ENCODE results near the gene B4GALNT4.

Gene B4GALNT4

GRCh38 chr11:373716-374551 is 4.6 kb downstream of the B4GALNT4 start:
- Histone ChIP-seq H3K9ac (ENCODE audit: low read depth, low read length) (no peak overlapping the region), H3K36me3 (ENCODE audit: insufficient read depth, low read depth, low read length) (peaks cover 39% of the 10 kb centered on the region), H3K27ac (ENCODE audit: low read length) (no peak overlapping the region)

DNA sequence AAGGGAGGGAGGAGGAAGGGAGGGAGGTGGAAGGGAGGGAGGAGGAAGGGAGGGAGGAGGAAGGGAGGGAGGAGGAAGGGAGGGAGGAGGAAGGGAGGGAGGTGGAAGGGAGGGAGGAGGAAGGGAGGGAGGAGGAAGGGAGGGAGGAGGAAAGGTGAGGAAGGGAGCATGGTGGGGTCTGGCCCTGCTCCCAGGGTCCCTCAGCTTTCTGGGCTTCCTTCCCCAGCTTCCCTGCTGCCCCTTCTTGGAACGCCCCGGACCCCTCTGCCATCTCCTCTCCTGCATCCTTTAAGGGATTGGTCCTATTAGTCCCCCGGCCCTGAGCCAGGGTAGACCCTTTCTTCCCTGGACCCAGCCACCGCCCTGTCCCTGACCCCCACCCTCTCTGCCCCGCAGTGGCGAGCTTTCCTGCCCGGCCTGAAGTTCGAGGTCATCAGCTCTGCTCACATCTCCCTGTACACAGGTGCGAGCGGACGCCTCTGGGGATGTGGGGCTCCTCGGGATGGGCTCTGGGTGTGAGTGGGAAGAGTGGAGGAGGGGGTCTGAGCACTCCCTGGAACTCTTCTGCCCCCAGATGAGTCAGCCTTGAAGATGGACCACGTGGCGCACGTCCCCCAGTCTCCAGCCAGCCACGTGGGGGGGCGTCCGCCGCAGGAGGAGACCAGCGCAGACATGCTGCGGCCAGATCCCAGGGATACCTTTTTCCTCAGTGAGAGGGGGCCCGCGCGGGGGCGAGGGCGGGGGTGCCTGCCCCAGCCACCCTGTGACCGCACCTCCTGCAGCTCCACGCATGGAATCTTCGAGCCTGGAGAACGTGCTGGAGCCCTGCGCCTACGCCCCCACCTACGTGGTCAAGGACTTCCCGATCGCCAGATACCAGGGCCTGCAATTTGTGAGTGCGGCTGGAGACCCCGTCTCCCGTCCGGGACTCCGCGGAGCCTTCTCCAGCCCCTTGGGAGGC is 6.0 kb downstream of the B4GALNT4 start:
- H3K4me1 ChIP-seq (ENCODE audit: insufficient read depth, low read length) = 0 out of 2 replicates have a peak, but pooled peaks cover 2% of the 10 kb centered on the region
- no peak overlapping the region for H3K4me3 ChIP-seq (ENCODE audit: low read length)
- no peak overlapping the region for H3K9ac ChIP-seq (ENCODE audit: low read depth, low read length)
- H3K27ac ChIP-seq (ENCODE audit: low read length) = no peak overlapping the region
- H3K36me3 ChIP-seq (ENCODE audit: insufficient read depth, low read depth, low read length) = peaks cover 43% of the 10 kb centered on the region
- H3K9me3 ChIP-seq (ENCODE audit: insufficient read depth, low read depth, low read length) = no peaks in the 10 kb centered on the region
- no peaks in the 10 kb centered on the region for H3K27me3 ChIP-seq (ENCODE audit: insufficient read depth, low read length)

More at GRCh38 chr11:373716-374551, 4.6 kb downstream of the B4GALNT4 start:
- no peaks in the 10 kb centered on the region for H3K27me3 ChIP-seq (ENCODE audit: insufficient read depth, low read length)
- H3K4me1 ChIP-seq (ENCODE audit: insufficient read depth, low read length) = 0 out of 2 replicates have a peak, but pooled peaks cover 4% of the 10 kb centered on the region
- no peak overlapping the region for H3K4me3 ChIP-seq (ENCODE audit: low read length)
- no peaks in the 10 kb centered on the region for H3K9me3 ChIP-seq (ENCODE audit: insufficient read depth, low read depth, low read length)

GRCh38 chr11:376531-377173 is 7.4 kb downstream of the B4GALNT4 start:
- no peak overlapping the region for H3K9ac ChIP-seq (ENCODE audit: low read depth, low read length)
- no peaks in the 10 kb centered on the region for H3K9me3 ChIP-seq (ENCODE audit: insufficient read depth, low read depth, low read length)
- H3K4me1 ChIP-seq (ENCODE audit: insufficient read depth, low read length) = no peaks in the 10 kb centered on the region
- H3K36me3 ChIP-seq (ENCODE audit: insufficient read depth, low read depth, low read length) = peaks cover 45% of the 10 kb centered on the region
- no peak overlapping the region for H3K4me3 ChIP-seq (ENCODE audit: low read length)
- no peak overlapping the region for H3K27ac ChIP-seq (ENCODE audit: low read length)
- H3K27me3 ChIP-seq (ENCODE audit: insufficient read depth, low read length) = no peaks in the 10 kb centered on the region

- Histone ChIP-seq H3K9ac (ENCODE audit: low read depth, low read length) (no peak overlapping the region), H3K27me3 (ENCODE audit: insufficient read depth, low read length) (no peaks in the 10 kb centered on the region), H3K4me1 (ENCODE audit: insufficient read depth, low read length) (no peaks in the 10 kb centered on the region), H3K27ac (ENCODE audit: low read length) (no peak overlapping the region), H3K4me3 (ENCODE audit: low read length) (no peak overlapping the region), H3K9me3 (ENCODE audit: insufficient read depth, low read depth, low read length) (no peaks in the 10 kb centered on the region), H3K36me3 (ENCODE audit: insufficient read depth, low read depth, low read length) (peaks cover 38% of the 10 kb centered on the region)
Measured at GRCh38 chr11:377174-377865, 8.0 kb downstream of the B4GALNT4 start.

GRCh38 chr11:377883-378500 is 8.7 kb downstream of the B4GALNT4 start:
- H3K27me3 ChIP-seq (ENCODE audit: insufficient read depth, low read length) = no peaks in the 10 kb centered on the region
- no peak overlapping the region for H3K9ac ChIP-seq (ENCODE audit: low read depth, low read length)
- peaks cover 34% of the 10 kb centered on the region for H3K36me3 ChIP-seq (ENCODE audit: insufficient read depth, low read depth, low read length)
- H3K4me3 ChIP-seq (ENCODE audit: low read length) = no peak overlapping the region
- no peaks in the 10 kb centered on the region for H3K4me1 ChIP-seq (ENCODE audit: insufficient read depth, low read length)
- H3K27ac ChIP-seq (ENCODE audit: low read length) = no peak overlapping the region
- H3K9me3 ChIP-seq (ENCODE audit: insufficient read depth, low read depth, low read length) = no peaks in the 10 kb centered on the region

DNA sequence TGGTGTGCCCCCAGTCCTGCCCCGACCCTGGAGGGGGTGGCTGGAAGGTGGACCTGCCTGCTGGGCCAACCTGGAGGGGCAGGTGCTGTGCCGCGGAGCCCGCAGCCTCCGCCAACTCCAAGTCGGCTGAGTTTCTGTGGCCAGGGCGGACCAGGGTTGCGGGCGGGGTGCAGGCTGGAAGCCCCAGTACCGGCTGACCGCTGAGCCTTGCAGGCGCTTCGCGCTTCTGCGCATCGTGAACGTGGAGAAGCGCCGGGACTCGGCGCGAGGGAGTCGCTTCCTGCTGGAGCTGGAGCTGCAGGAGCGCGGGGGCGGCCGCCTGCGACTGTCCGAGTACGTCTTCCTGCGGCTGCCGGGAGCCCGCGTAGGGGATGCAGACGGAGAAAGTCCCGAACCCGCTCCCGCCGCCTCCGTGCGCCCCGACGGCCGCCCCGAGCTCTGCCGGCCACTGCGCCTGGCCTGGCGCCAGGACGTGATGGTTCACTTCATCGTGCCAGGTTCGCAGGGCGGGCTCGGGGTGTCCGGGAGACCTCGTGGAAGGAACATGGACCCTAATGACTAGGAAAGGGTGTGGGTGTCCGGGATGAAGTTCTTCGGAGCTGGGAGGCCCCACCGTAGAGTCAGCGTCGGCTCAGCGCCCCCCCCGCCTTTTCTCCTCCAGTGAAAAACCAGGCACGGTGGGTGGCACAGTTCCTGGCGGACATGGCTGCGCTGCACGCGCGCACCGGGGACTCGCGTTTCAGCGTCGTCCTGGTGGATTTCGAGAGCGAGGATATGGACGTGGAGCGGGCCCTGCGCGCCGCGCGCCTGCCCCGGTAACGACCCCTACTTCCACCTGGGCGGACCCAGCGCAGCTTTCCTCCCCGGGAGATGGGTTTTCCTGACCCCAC is 10.2 kb downstream of the B4GALNT4 start:
- Histone ChIP-seq H3K27ac (ENCODE audit: low read length) (no peak overlapping the region), H3K9me3 (ENCODE audit: insufficient read depth, low read depth, low read length) (no peaks in the 10 kb centered on the region), H3K4me3 (ENCODE audit: low read length) (no peak overlapping the region), H3K36me3 (ENCODE audit: insufficient read depth, low read depth, low read length) (peaks cover 23% of the 10 kb centered on the region; the same call in 1 of the 2 replicates), H3K4me1 (ENCODE audit: insufficient read depth, low read length) (no peaks in the 10 kb centered on the region), H3K27me3 (ENCODE audit: insufficient read depth, low read length) (no peaks in the 10 kb centered on the region), H3K9ac (ENCODE audit: low read depth, low read length) (no peak overlapping the region)

- Histone ChIP-seq H3K27ac (ENCODE audit: low read length) (no peak overlapping the region), H3K36me3 (ENCODE audit: insufficient read depth, low read depth, low read length) (peaks cover 23% of the 10 kb centered on the region; the same call in 1 of the 2 replicates), H3K4me3 (ENCODE audit: low read length) (no peak overlapping the region), H3K27me3 (ENCODE audit: insufficient read depth, low read length) (no peaks in the 10 kb centered on the region), H3K9me3 (ENCODE audit: insufficient read depth, low read depth, low read length) (no peaks in the 10 kb centered on the region), H3K9ac (ENCODE audit: low read depth, low read length) (no peak overlapping the region), H3K4me1 (ENCODE audit: insufficient read depth, low read length) (no peaks in the 10 kb centered on the region)
Measured at GRCh38 chr11:380095-380480, 10.8 kb downstream of the B4GALNT4 start.

GRCh38 chr11:380491-380890 is 11.2 kb downstream of the B4GALNT4 start:
- Histone ChIP-seq H3K27ac (ENCODE audit: low read length) (no peak overlapping the region), H3K36me3 (ENCODE audit: insufficient read depth, low read depth, low read length) (peaks cover 23% of the 10 kb centered on the region; the same call in 1 of the 2 replicates), H3K9me3 (ENCODE audit: insufficient read depth, low read depth, low read length) (no peaks in the 10 kb centered on the region), H3K27me3 (ENCODE audit: insufficient read depth, low read length) (no peaks in the 10 kb centered on the region), H3K4me1 (ENCODE audit: insufficient read depth, low read length) (no peaks in the 10 kb centered on the region), H3K9ac (ENCODE audit: low read depth, low read length) (no peak overlapping the region), H3K4me3 (ENCODE audit: low read length) (no peak overlapping the region)

DNA sequence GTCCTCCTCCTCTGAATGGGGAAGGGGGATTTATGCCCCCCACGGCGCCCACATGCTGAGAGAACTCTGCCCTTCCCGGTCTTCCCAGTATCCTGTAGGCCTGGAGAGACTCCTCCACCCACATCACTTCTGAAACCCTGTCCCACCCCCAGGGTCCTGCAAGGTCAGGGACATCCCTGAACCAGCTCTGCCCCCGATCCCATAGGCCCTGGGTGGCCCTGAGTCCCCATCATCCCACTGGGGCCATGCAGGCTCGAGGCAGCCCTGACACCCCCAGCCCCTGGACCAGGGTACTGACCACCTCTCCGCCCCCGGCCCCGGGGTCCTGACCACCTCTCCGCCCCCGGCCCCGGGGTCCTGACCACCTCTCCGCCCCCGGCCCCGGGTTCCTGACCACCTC is 11.7 kb downstream of the B4GALNT4 start:
- H3K27ac ChIP-seq (ENCODE audit: low read length) = no peak overlapping the region
- H3K9me3 ChIP-seq (ENCODE audit: insufficient read depth, low read depth, low read length) = no peaks in the 10 kb centered on the region
- no peaks in the 10 kb centered on the region for H3K27me3 ChIP-seq (ENCODE audit: insufficient read depth, low read length)
- no peaks in the 10 kb centered on the region for H3K4me1 ChIP-seq (ENCODE audit: insufficient read depth, low read length)
- no peak overlapping the region for H3K4me3 ChIP-seq (ENCODE audit: low read length)
- H3K9ac ChIP-seq (ENCODE audit: low read depth, low read length) = no peak overlapping the region
- peaks cover 23% of the 10 kb centered on the region; the same call in 1 of the 2 replicates for H3K36me3 ChIP-seq (ENCODE audit: insufficient read depth, low read depth, low read length)

DNA sequence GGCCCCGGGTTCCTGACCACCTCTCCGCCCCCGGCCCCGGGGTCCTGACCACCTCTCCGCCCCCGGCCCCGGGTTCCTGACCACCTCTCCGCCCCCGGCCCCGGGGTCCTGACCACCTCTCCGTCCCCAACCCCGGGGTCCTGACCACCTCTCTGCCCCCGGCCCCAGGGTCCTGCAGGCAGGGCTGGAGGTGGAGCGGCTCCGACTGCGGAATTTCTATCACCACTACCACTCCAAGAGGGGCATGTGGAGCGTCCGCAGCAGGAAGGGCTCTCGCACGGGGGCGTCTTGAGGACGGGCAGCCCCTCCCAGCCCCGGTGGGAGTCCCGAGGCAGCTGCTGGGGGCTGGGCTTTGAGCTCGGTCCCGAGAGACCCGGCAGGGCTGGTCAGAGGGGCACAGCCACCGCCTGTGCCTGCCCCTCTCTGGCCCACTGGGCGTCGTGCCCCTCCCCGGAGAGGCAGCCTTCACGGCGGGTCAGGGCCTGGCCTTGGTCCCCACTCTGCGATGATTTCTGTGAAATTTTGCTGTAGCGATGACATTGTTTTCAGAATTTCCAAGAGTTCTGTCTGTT is 12.3 kb downstream of the B4GALNT4 start:
- Histone ChIP-seq H3K4me1 (ENCODE audit: insufficient read depth, low read length) (no peaks in the 10 kb centered on the region), H3K36me3 (ENCODE audit: insufficient read depth, low read depth, low read length) (peaks cover 23% of the 10 kb centered on the region; the same call in 1 of the 2 replicates), H3K27ac (ENCODE audit: low read length) (no peak overlapping the region), H3K27me3 (ENCODE audit: insufficient read depth, low read length) (no peaks in the 10 kb centered on the region), H3K9me3 (ENCODE audit: insufficient read depth, low read depth, low read length) (no peaks in the 10 kb centered on the region), H3K9ac (ENCODE audit: low read depth, low read length) (no peak overlapping the region), H3K4me3 (ENCODE audit: low read length) (no peak overlapping the region)
